ENCODE data around the gene REN.
A peak's percentile ranks its signal among the peaks of the same experiment; 100 is the strongest.

Gene REN

GRCh38 chr1:204152310-204153044 is 13.7 kb downstream of the REN start:
- H3K27ac ChIP-seq: peak overlapping the region; percentile 53; the same call in 1 of the 2 replicates
- 0 out of 2 replicates have a peak, but pooled peaks have one; percentile 22 for TF ChIP-seq CTCF (conservative IDR thresholded peaks at IDR 0.05)

GRCh38 chr1:204151552-204152309 is 14.4 kb downstream of the REN start, which contains the start of gene ETNK2:
TSS of gene ETNK2 (minus strand) at chr1:204152044. CDS start at chr1:204151852, 192 bp downstream.
- H3K27ac ChIP-seq: peak within 1 kb of the TSS; percentile 53; the same call in 1 of the 2 replicates
- TF ChIP-seq CTCF (conservative IDR thresholded peaks at IDR 0.05): no peak

GRCh38 chr1:204150702-204151551 is 15.2 kb downstream of the REN start:
- TF ChIP-seq CTCF (conservative IDR thresholded peaks at IDR 0.05): no peak
- H3K27ac ChIP-seq: peak overlapping the region; percentile 53; the same call in 1 of the 2 replicates

- TF ChIP-seq CTCF (conservative IDR thresholded peaks at IDR 0.05): no peak
- peak overlapping the region; percentile 20 for H3K27ac ChIP-seq
Observed at GRCh38 chr1:204149635-204150565, 16.2 kb downstream of the REN start.

- no peak for TF ChIP-seq CTCF (conservative IDR thresholded peaks at IDR 0.05)
- H3K27ac ChIP-seq: peak overlapping the region; percentile 20
Observed at GRCh38 chr1:204149107-204149506, 17.0 kb downstream of the REN start.

GRCh38 chr1:204147406-204148383 is 18.4 kb downstream of the REN start:
- no peak for TF ChIP-seq CTCF (conservative IDR thresholded peaks at IDR 0.05)
- no peak overlapping the region for H3K27ac ChIP-seq
